ENCODE results near the gene NELL2. TPM values are rescaled to one million over a fixed set of nuclear protein-coding genes. Genes with fewer than 3 reads are reported as not detected.

The NELL2 gene
- total and polyA plus RNA-seq, 10 of the 15 experiments (the other 5 are each of a cell fraction or from before 2014, with no cell fraction given): 0.27 to 2.3 (median 0.76) TPM

- TF ChIP-seq PRDM15 (CRISPR knock-in tag; IDR thresholded peaks at IDR 0.05): no peak
- no peak for TF ChIP-seq BHLHE40 (IDR thresholded peaks at IDR 0.05; ENCODE audit: borderline replicate concordance in 1 of 2, low read depth in 2 of 2, low read length in 1 of 2)
- TF ChIP-seq POLR2AphosphoS5 (IDR thresholded peaks at IDR 0.05; ENCODE audit: low read length): no peak
- TF ChIP-seq TAF1 (IDR thresholded peaks at IDR 0.05; ENCODE audit: borderline replicate concordance, low read depth, low read length): no peak
- no peak for TF ChIP-seq CBX3 (IDR thresholded peaks at IDR 0.05; ENCODE audit: borderline replicate concordance, low read depth)
- no peak for TF ChIP-seq CHD4 (IDR thresholded peaks at IDR 0.05)
- FAIRE-seq (no peak), ATAC-seq (no peak), DNase-seq (ENCODE audit: low read depth, low spot score) (no peak)
- Histone ChIP-seq H3K4me1 (ENCODE audit: control insufficient read depth, insufficient read depth, low read length) (no peaks in the 10 kb centered on the region), H3K36me3 (ENCODE audit: control insufficient read depth in 2 of 2, insufficient read depth in 2 of 2, low read length in 1 of 2) (no peaks in the 10 kb centered on the region), H3K9me3 (replicated peaks; ENCODE audit: control insufficient read depth, insufficient read depth, low read length) (no peaks in the 10 kb centered on the region), H3K27me3 (replicated peaks in 1 of 2; ENCODE audit: control insufficient read depth in 2 of 2, insufficient read depth in 2 of 2, low read length in 1 of 2) (no peaks in the 10 kb centered on the region), H3K4me3 (no peak overlapping the region), H3K4me2 (ENCODE audit: control insufficient read depth, insufficient read depth) (no peak overlapping the region), H3K9ac (ENCODE audit: control insufficient read depth, insufficient read depth, low read length) (no peak overlapping the region), H3K79me2 (ENCODE audit: control insufficient read depth, insufficient read depth, low read length) (no peaks in the 10 kb centered on the region), H4K20me1 (ENCODE audit: control insufficient read depth, insufficient read depth) (no peaks in the 10 kb centered on the region), H2AFZ (ENCODE audit: control insufficient read depth, low read depth, low read length) (no peak overlapping the region), H3K27ac (ENCODE audit: control insufficient read depth, insufficient read depth) (no peak overlapping the region)
- ChIA-PET RAD21 (ENCODE audit: unreplicated experiment) (no interaction called here), CTCF (interaction anchor here (0.7 to 1.0 kb wide), 2 partner anchors 10 to 446 kb away, joined by 3 read pairs; no protein-coding TSS in a partner anchor), POLR2A (no interaction called here), SMC1A (ENCODE audit: uncharacterized antibody, unreplicated experiment) (interaction anchor here (0.8 to 1.2 kb wide), 2 partner anchors 20 to 57 kb away, joined by 3 read pairs; no protein-coding TSS in a partner anchor)
- intact Hi-C loops (cut with micrococcal nuclease; ENCODE audit: unreplicated experiment): no loop called here
- 0% methylated on average over 1 of the region's 1 CpG for WGBS (ENCODE audit: insufficient coverage, insufficient replicate concordance, low lambda C conversion rate, missing lambda C conversion rate)
- in situ Hi-C loops (cut with MboI): no loop called here
- BruUV-seq (replicated peaks): no TSS peak
These were observed 391.3 kb downstream of the NELL2 start for GRCh38 chr12:44484862-44485261.
